Fibroblast of skin of right quadriceps (primary cell): ENCODE measurements around the gene MAPK14.
"Not testable (repeated sequence)": the region's sequence is repeated elsewhere in the genome, so short reads cannot be mapped to it uniquely, and the experiment has no call there.

ENCODE experiments used
- DNase-seq: peaks from one replicate; pipeline ENCODE4 v3.0.0-alpha.2; 2013

The MAPK14 gene

GRCh38 chr6:36027501-36028087 lies at the start of gene MAPK14:
Gene MAPK14 (plus strand): TSS chr6:36027808. CDS start chr6:36028158, 350 bp downstream.
- DNase-seq, result peak; percentile 100

- DNase-seq, result not testable (repeated sequence)
These were observed 47.5 kb upstream of the MAPK14 start for GRCh38 chr6:35980126-35980525.

DNA sequence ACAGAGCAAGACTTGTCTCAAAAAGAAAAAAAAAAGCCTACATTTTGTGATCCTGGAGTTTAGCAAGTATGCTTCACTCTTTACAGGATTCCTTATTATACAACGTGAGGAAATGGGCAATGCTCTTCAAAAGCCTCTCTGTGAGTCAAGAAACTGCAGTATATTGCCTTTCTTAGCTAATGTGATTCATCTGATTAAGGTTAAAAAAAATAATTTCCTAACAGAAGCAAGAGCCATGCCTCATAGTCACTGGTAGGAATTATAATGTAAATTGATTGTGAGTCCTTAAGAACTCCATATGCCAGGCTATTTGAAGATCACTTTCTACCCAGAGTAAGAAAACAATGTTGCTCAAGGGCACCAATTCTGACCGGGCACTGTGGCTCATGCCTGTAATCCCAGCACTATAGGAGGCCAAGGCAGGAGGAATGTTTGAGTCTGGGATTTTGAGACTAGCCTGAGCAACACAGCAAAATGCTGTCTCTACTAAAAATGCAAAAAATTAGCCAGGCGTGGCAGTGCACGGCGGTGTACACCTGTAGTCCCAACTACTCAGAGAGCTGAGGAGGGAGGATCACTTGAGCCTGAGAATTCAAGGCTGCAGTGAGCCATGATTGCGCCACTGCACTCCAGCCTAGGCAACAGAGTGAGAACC lies 46.5 kb upstream of the MAPK14 start:
- no peak for DNase-seq

DNA sequence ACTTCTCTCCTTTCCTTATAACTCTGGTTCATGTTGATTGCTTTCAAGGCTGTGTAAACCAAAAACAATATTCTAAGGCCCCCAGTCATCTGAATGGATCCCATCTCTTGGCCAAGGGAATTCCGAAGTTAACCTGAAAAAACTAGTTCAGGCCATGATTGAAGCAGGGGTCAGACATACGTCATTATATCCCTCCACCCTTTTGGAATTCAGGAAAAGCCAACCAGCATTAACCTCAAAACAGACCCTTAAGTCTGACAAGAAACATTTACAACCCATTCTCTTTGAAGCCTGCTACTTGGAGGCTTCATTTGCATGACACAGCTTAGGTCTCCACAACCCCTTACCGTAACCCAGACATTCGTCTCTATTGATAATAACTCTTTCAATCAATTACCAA lies 42.9 kb upstream of the MAPK14 start:
- no peak for DNase-seq

DNA sequence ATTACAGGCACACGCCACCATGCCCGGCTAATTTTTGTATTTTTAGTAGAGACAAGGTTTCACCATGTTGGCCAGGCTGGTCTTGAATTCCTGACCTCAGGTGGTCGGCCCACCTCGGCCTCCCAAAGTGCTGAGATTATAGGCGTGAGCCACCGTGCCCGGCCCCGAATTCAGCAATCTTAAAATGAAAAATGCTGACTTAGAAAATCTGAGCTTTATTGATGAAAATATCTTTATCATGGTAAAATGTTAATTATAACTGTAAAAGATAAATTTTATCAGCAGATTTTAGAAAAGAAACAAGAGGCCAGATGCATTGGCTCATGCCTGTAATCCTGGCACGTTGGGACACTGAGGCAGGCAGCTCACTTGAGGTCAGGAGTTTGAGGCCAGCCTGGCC lies 39.6 kb upstream of the MAPK14 start:
- DNase-seq, result not testable (repeated sequence)

GRCh38 chr6:35993150-35993549 lies 34.5 kb upstream of the MAPK14 start:
- DNase-seq, result no peak

DNA sequence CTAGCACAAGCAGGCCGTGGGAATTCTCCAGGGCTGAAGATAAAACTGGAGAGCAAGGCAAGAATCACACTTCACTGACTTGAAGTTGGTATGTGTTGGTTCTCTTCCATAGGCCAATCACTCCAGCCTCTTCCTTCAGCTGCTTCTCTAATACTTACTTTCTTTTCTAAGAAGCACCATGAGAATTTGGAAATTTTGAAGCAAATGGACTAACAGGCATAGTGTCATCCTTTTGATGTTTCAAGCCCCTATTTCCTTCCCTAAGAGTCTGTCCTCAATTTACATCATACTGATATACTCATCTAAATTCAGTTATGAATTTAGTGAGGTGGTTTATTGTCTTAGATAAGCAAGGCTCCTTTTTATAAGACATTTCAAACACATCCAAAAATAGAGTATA lies 27.2 kb upstream of the MAPK14 start:
- no peak for DNase-seq

DNA sequence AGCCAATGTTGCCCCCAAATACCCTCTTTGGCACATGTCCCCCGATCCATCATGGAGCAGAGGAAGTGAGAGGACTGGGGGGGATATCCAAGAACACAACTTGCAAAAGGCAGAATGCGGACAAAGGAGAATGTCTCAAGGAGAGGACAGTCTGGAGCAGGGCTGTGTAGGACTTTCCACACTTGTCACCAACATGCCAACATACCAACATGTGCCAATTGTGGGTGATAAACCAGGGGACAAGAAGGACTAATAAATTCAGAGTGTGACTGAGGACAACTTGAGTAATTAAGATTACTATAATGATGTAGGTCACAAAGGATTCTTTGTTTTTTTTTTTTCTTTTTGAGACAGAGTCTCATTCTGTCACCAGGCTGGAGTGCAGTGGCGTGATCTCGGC lies 11.9 kb upstream of the MAPK14 start:
- DNase-seq, result no peak

DNA sequence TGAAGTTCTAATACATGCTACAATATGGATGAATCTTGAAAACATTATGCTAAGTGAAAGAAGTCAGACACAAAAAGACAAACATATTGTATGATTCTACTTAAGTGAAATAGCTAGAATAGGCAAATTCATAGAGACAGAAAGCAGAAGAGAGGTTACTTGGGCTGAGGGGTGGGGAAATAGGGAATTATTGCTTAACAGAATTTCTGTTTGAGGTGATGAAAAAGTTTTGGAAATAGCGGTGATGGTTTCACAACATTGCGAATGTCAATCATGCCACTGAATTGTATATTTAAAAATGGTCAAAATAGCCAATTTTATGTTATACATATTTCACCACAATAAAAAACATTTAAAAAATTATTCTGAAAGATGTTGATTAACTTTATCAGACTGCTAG lies 9.3 kb upstream of the MAPK14 start:
- DNase-seq, result no peak

- no peak for DNase-seq
These were observed 8.4 kb upstream of the MAPK14 start for GRCh38 chr6:36019167-36019566.

DNA sequence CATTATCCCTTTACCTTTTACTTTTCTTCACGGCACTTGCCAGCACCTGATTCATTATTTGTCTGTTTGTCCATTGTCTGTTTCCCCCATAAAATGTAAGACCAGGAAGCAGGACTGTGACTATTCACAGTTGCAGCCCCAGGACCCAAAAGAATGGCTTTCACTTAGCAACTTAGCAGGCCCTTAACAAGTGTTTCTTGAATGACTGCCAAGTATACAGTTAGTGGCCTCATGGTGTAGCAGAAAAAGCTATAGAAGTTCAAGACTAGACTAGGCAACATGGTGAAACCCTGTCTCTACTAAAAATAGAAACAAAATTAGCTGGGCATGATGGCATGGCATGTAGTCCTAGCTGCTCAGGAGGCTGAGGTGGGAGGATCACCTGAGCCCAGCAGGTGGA lies 7.5 kb upstream of the MAPK14 start:
- DNase-seq, result no peak

DNA sequence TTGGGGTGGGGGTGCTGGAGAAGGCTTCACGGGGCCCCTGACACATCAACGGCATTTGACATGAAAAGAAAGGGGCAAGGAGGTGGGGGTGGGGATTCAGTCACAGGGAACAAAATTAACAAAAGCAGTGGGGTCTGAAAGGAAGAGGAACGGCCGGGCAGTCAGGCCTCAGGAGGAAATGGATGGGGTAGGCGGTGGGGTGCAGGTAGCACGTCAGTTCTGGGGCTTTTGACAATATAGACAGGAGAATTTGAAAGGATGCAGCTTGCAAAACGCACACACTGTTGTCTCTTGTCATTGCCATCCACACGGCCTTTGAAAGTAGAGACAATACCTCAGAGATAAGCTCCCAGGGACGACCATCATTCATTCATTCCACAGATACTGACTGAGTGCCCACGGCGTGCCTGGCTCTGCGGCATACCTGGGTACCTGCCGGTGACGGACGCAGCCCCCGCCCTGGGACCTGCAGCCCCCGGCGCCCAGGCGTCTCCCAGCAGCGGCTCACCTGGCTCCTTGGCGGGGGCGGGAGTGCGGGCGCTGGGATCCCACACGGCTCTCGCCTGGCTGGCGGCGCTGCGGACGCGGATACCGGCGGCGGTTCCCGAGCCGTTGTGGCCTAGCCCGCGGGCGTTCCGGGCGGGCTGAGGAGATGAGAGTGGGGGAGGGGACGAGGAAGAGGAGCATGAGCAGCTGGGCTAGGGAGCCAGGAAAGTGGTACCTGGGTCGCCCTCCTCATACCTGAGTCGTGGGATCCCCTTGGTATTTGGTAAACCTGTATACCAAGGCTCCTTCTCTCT lies 3.4 kb upstream of the MAPK14 start, which contains the start of gene SLC26A8:
TSS of gene SLC26A8 (minus strand) at position 646 of the 800 bp plus-strand sequence. CDS start 4,934 bp downstream, outside the sequence.
- DNase-seq, result no peak

DNA sequence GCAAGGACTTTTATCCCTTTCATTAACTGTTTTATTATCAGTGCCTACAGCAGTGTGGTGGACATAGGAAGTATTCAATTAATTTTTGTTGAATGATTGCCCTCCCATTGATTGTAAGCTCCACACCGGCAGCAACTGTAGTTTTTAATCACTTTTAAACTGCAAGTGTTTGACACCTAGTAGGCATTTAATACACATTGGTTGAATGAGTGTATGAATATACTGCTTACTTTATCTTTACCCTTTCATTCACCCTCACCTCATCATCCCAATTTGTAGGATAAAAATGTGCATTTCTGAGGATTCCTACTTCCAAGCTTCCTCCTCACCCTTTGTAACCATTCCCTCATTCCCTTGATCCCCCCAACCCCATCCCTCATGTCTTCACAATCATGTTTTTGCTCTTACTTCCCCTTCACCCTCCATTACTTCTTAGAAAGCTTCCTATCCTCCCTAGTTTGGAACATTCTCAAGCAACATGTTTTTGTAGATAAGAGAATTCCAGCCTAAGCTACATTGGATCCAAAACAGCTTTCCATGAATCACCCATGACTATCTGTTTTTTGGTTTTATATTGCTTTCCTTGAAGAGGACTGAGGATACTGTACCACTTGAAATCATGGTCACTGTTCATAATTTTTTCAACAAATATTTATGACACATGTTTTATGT lies 2.2 kb upstream of the MAPK14 start:
- no peak for DNase-seq

DNA sequence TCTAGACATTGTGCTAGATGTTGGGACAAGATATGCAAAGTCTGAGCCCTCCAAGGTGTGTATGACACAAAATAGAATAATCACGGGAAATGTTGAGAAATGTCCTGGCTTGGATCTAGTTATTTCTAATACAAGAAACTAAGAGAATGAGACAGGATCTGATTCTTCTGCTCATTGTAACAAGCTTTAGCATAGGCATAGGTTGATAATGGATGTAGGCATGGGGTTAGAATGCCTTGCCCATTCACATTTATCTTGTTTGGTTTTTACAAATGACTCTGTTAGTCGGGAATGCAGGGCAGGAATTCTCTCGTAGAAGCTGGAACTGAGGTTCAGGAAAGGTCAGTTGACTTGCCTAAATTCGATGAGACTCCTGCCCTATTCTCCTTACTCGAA lies 1.7 kb upstream of the MAPK14 start:
- peak; percentile 21 for DNase-seq

- DNase-seq, result peak; percentile 11
These were observed 674 bp downstream of the MAPK14 start for GRCh38 chr6:36028088-36028876.

DNA sequence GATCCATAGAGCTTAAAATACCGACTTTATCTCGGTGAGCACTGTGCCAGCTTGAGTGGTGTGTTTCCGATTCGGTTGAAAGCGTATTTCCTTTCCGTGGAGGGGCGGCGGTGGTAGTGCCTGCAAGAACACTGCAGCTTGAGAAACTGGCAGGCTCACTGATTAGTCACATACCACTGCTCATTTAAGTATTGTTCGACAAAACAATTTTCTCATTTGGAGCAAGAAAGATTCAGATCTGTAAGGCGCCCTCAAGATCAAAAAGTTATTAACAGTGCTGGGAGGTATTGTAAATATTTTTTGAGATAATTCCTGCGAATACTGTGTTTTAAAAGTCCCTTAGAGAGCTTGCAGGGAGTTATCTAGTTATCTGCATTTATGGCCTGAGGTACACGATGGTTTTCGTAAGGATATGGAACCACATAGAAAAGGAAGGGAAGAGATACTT lies 1.3 kb downstream of the MAPK14 start:
- DNase-seq, result peak; percentile 61

GRCh38 chr6:36029464-36029863 lies 1.9 kb downstream of the MAPK14 start:
- peak; percentile 70 for DNase-seq

DNA sequence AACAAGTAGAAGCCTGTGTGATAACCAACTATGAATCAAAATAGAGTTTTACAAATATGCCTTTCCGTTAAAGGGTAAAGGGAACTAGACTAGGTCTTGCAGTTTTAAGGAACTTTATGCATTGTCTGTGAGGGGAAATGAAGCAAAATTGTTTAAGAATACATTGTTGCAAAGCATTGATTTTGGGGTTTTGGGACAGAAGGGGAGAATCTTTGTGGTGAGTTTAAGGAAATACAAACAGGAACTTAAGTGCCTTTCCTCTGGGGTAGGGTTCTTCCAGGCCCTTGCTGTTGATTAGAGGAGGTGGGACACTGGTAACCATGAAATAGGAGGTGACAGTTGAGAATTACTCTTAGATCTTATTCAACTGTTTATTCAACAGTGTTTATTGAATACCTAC lies 4.7 kb downstream of the MAPK14 start:
- DNase-seq, result no peak

DNA sequence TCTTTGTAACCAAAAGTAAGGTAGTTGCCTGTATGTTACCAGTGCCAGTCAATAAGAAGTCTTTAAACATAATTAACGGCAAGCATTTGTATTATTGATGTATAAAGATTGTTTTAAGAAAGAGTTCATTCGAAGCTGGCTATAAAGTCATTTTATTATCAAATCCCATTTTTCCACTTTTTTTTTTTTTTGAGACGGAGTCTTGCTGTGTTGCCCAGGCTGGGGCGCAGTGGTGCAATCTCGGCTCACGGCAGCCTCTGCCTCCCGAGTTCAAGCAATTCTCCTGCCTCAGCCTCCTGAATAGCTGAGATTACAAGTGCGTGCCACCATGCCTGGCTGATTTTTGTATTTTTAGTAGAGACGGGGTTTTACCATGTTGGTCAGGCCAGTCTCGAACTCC lies 5.5 kb downstream of the MAPK14 start:
- DNase-seq, result not testable (repeated sequence)

GRCh38 chr6:36033935-36034334 lies 6.3 kb downstream of the MAPK14 start:
- DNase-seq, result no peak

- no peak for DNase-seq
These were observed 6.8 kb downstream of the MAPK14 start for GRCh38 chr6:36034441-36034840.

DNA sequence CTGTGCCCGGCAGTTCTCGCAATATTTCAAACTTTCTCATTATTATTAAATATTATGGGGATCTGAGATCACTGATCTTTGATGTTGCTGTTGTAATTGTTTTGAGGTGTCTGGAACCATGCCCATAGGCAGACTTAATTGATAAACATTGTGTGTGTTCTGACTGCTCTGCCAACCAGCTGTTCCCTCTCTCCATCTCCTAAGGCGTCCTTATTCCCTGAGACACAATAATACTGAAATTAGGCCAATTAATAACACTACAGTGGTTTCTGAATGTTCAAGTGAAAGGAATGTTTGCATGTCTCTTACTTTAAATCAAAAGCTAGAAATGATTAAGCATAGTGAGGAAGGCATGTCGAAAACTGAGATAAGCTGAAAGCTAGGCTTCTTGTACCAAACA lies 7.6 kb downstream of the MAPK14 start:
- DNase-seq, result no peak
